T-cell (primary cell): ENCODE data around the gene CCDC102B. TPM values are rescaled to one million over a fixed set of nuclear protein-coding genes. Genes with fewer than 3 reads are reported as not detected.
"Not testable (repeated sequence)": the region's sequence is repeated elsewhere in the genome, so short reads cannot be mapped to it uniquely, and the experiment has no call there.

Experiments
- ATAC-seq, 4 experiments: fragments of 200-7000 bp in 3 of 4; fragments of 150-1000 bp in 1 of 4; cut with Tn5 transposase; replicated peaks in 1 of 4; 1 replicate in 3 of 4; 2 replicates in 1 of 4; pipeline ENCODE4 v1.10.0; 2021; ENCODE audit warnings: moderate library complexity in 3 of 4, mild to moderate bottlenecking in 2 of 4, moderate number of reproducible peaks in 1 of 4
- CTCF ChIA-PET, 2 donors: fragments of 300-600 bp; sonication (Branson Sonifier 250); formaldehyde crosslinking; loops; one replicate each; lab custom pipeline; 2022; ENCODE audit warnings: antibody characterized with exemption in 2 of 2; lab: Charles Lee
- POLR2A ChIA-PET, 2 donors: fragments of 300-600 bp; sonication (Branson Sonifier 250); formaldehyde crosslinking; loops; one replicate each; lab custom pipeline; 2022; ENCODE audit warnings: antibody characterized with exemption in 2 of 2; lab: Charles Lee
- DNase-seq, 35 experiments: peaks; one replicate each; pipeline versions ENCODE4 v3.0.0 to v3.0.0-alpha.2; 2013 to 2023
- H3K27ac ChIP-seq: one replicate; pipeline ENCODE4 v1.5.1; 2013; ENCODE audit warnings: low read length
- H3K27me3 ChIP-seq, 2 experiments: replicated peaks in 1 of 2; 1 replicate in 1 of 2; 2 replicates in 1 of 2; pipeline versions ENCODE4 v1.6.1 to v1.7.0; 2013; ENCODE audit warnings: low read length in 1 of 2, mixed read lengths in 1 of 2; ENCODE audit not compliant: control insufficient read depth in 2 of 2, insufficient read depth in 2 of 2; ENCODE audit errors: extremely low read depth in 1 of 2
- H3K36me3 ChIP-seq, 2 donors: 1 replicate in 1 of 2; 2 replicates in 1 of 2; pipeline versions ENCODE4 v1.6.1 to v1.7.0; 2013; ENCODE audit warnings: low read length in 1 of 2; ENCODE audit not compliant: control insufficient read depth in 2 of 2, insufficient read depth in 1 of 2; ENCODE audit errors: extremely low read depth in 1 of 2
- H3K4me1 ChIP-seq, 2 experiments: 1 replicate in 1 of 2; 2 replicates in 1 of 2; pipeline versions ENCODE4 v1.6.1 to v1.7.0; 2013; ENCODE audit warnings: low read length in 2 of 2, mixed read lengths in 1 of 2; ENCODE audit not compliant: insufficient read depth in 2 of 2, control insufficient read depth in 1 of 2; ENCODE audit errors: extremely low read depth in 1 of 2
- H3K4me3 ChIP-seq, 2 donors: 1 replicate in 1 of 2; 2 replicates in 1 of 2; pipeline versions ENCODE4 v1.5.1 to v1.7.0; 2013; ENCODE audit warnings: mild to moderate bottlenecking in 2 of 2, low read length in 1 of 2, moderate library complexity in 1 of 2; ENCODE audit not compliant: control insufficient read depth in 1 of 2; ENCODE audit errors: extremely low read depth in 1 of 2
- H3K9me3 ChIP-seq: 2 replicates; pipeline ENCODE4 v1.7.0; 2013
- H3K27ac Mint-ChIP-seq, 2 donors: one replicate each; pipeline ENCODE4 v1.8.0; 2020 to 2021; ENCODE audit warnings: mild to moderate bottlenecking in 2 of 2, mixed read lengths in 2 of 2
- H3K27me3 Mint-ChIP-seq, 2 donors: one replicate each; pipeline ENCODE4 v1.8.0; 2021 to 2022; ENCODE audit warnings: mixed read lengths in 2 of 2
- H3K36me3 Mint-ChIP-seq: one replicate; pipeline ENCODE4 v1.8.0; 2021; ENCODE audit warnings: mixed read lengths
- H3K4me1 Mint-ChIP-seq, 3 donors: one replicate each; pipeline ENCODE4 v1.8.0; 2020 to 2022; ENCODE audit warnings: mixed read lengths in 3 of 3, mild to moderate bottlenecking in 1 of 3
- H3K4me3 Mint-ChIP-seq, 3 donors: one replicate each; pipeline ENCODE4 v1.8.0; 2020 to 2022; ENCODE audit warnings: mild to moderate bottlenecking in 3 of 3, mixed read lengths in 3 of 3, moderate library complexity in 3 of 3
- H3K9me3 Mint-ChIP-seq, 3 donors: one replicate each; pipeline ENCODE4 v1.8.0; 2020 to 2022; ENCODE audit warnings: mixed read lengths in 3 of 3
- WGBS: methylation state at CpG from one replicate; pipeline ENCODE4 v1.1.5; 2013; ENCODE audit warnings: missing lambda C conversion rate; ENCODE audit not compliant: insufficient coverage; 5-methylcytosine and 5-hydroxymethylcytosine counted together
- total RNA-seq, 35 experiments: library from RNA in 6 of 35; stranded (reverse) in 6 of 35; fragments of 120-200 nt in 1 of 35; gene quantifications; one replicate each; pipeline versions ENCODE4 v1.2.1 to v1.2.4 and lab custom pipeline; 2013 to 2026

The CCDC102B gene
- total RNA-seq, 5 donors from 2014 or later (not counting 1 experiment from before 2014, with no cell fraction given), result 4.4 to 7.0 (median 6.1) TPM

DNA sequence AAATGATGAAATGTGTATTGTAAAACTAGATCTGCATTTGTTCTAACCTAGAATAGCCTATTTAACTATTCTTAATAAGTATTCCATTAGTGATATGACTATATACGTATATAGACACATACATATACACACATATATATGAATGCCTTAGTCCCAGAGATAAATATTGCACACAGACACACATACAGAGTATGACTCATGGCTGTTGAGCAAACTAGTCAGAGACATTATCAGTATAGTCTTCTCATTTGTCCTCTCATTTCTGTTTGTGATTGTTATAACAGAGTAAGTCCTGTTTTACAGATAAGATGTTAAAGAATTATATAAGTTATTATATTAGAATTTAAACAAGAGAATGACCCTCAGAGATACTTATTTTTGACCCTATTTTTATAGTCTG lies 202.5 kb downstream of the CCDC102B start:
- CTCF ChIA-PET, result no interaction called here
- H3K4me1 Mint-ChIP-seq, result no peaks in the 10 kb centered on the region
- no CpG with 5 or more reads among the region's 1 CpG for WGBS
- DNase-seq (no peak), ATAC-seq (no peak)
- H3K36me3 Mint-ChIP-seq, result no peaks in the 10 kb centered on the region
- no peaks in the 10 kb centered on the region for H3K9me3 Mint-ChIP-seq
- no peaks in the 10 kb centered on the region for H3K27me3 ChIP-seq
- H3K4me3 Mint-ChIP-seq, result no peak overlapping the region
- H3K36me3 ChIP-seq, result no peaks in the 10 kb centered on the region
- H3K4me1 ChIP-seq, result no peaks in the 10 kb centered on the region
- POLR2A ChIA-PET, result no interaction called here
- no peaks in the 10 kb centered on the region for H3K27me3 Mint-ChIP-seq
- H3K27ac ChIP-seq, result no peak overlapping the region
- no peak overlapping the region for H3K4me3 ChIP-seq
- H3K9me3 ChIP-seq, result no peaks in the 10 kb centered on the region
- H3K27ac Mint-ChIP-seq, result no peak overlapping the region

DNA sequence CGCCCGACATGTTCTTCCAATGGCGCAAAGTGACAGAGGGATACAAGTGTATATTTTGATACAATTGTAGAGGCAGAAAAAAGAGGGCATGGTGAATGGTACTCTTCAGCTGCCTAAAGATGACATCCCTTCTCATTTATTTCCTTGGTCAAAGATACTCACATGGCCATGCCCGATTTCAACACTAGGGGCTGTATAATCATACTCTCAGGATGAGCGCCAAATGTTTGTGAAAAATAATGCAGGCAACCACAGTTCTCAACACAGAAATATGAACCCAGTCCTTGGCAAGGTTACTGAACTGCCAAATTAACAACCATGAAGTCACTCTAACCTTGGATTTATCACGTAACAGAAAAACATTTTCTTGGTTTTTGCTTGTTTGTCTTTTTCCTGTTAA lies 204.4 kb downstream of the CCDC102B start:
- Histone ChIP-seq H3K27me3 (no peaks in the 10 kb centered on the region), H3K4me3 (no peak overlapping the region), H3K9me3 (no peaks in the 10 kb centered on the region), H3K4me1 (no peaks in the 10 kb centered on the region), H3K36me3 (no peaks in the 10 kb centered on the region), H3K27ac (no peak overlapping the region)
- no peaks in the 10 kb centered on the region for H3K36me3 Mint-ChIP-seq
- DNase-seq (no peak), ATAC-seq (no peak)
- H3K27ac Mint-ChIP-seq, result no peak overlapping the region
- CTCF ChIA-PET, result no interaction called here
- H3K9me3 Mint-ChIP-seq, result no peaks in the 10 kb centered on the region
- no peak overlapping the region for H3K4me3 Mint-ChIP-seq
- no peaks in the 10 kb centered on the region for H3K4me1 Mint-ChIP-seq
- POLR2A ChIA-PET, result no interaction called here
- no CpG with 5 or more reads among the region's 6 CpGs for WGBS
- H3K27me3 Mint-ChIP-seq, result no peaks in the 10 kb centered on the region

DNA sequence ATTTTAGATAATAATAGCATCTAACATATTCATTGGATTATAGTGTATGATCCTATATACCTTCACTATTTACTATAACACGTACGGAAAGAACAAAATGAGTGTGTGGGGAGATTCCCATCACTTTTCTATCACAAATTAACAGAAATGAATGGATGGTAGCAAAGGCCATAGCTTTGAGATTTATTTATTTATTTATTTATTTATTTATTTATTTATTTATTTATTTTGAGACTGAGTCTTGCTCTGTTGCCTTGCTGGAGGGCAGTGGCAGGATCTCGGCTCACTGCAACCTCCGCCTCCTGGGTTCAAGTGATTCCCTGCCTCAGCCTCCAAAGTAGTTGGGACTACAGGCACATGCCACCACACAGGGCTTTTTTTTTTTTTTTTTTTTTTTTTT lies 208.3 kb downstream of the CCDC102B start:
- POLR2A ChIA-PET, H3K4me3 ChIP-seq, DNase-seq, H3K27me3 ChIP-seq, H3K27me3 Mint-ChIP-seq, H3K27ac ChIP-seq, ATAC-seq, H3K4me1 ChIP-seq, H3K36me3 ChIP-seq, CTCF ChIA-PET, H3K4me1 Mint-ChIP-seq, H3K9me3 ChIP-seq, H3K27ac Mint-ChIP-seq, H3K36me3 Mint-ChIP-seq, H3K4me3 Mint-ChIP-seq, H3K9me3 Mint-ChIP-seq: not testable (repeated sequence)
- WGBS, result no CpG with 5 or more reads among the region's 4 CpGs

DNA sequence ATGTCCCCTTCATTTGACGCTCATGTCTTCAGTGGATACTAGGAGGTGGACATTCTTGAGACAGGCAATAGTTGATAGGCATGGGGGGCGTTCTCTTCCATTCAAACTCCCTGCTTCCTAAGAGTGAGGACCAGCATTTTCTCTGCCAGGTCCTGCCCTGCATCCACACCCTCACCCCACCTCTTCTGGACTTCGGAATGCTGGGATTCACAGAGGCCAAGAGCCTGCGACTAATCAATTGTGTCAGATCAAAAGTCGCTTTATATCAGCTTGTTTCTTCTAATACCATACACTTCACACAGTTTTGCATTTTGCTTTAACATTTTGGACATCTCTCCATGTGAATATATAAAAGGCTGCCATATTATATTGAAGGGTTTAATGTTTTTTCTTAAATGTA lies 210.7 kb downstream of the CCDC102B start:
- no peak overlapping the region for H3K4me3 ChIP-seq
- H3K36me3 ChIP-seq, result no peaks in the 10 kb centered on the region
- H3K9me3 ChIP-seq, result no peaks in the 10 kb centered on the region
- no peaks in the 10 kb centered on the region for H3K4me1 ChIP-seq
- no peak overlapping the region for H3K4me3 Mint-ChIP-seq
- H3K36me3 Mint-ChIP-seq, result no peaks in the 10 kb centered on the region
- no peaks in the 10 kb centered on the region for H3K9me3 Mint-ChIP-seq
- H3K27me3 ChIP-seq, result no peaks in the 10 kb centered on the region
- ChIA-PET POLR2A (no interaction called here), CTCF (no interaction called here)
- no peaks in the 10 kb centered on the region for H3K4me1 Mint-ChIP-seq
- H3K27me3 Mint-ChIP-seq, result no peaks in the 10 kb centered on the region
- WGBS, result 86% methylated on average over 1 of the region's 5 CpGs
- DNase-seq (no peak), ATAC-seq (no peak)
- H3K27ac Mint-ChIP-seq, result no peak overlapping the region
- H3K27ac ChIP-seq, result no peak overlapping the region

DNA sequence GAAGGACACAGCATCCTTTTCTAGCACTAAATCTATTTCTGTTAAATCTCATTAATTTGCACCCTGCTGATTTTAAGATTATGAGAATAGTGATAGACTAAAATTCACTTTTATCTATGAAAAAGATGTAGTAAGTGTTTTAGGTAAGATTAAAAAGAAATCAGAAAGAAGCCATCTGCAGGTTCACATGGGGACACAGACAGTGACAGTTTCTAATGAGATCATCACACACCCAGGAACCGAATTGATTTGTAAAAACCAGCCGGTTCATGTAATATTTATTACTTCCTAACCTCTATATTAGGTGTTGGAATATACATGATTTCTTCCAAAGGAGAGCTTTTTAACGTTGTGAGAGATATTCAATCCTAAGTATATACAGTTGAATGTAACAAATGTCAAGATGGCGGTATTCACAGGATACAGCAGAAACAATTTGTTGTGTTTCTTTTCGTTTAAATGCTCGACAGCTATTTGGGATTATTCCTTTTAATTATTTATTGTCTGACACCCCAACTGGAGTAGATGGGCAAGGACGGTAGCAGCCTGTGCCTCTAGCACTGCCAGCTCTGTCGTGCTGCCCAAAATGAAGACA lies 223.4 kb downstream of the CCDC102B start:
- Mint-ChIP-seq H3K36me3 (no peaks in the 10 kb centered on the region), H3K4me3 (no peak overlapping the region), H3K4me1 (no peaks in the 10 kb centered on the region), H3K27me3 (no peaks in the 10 kb centered on the region), H3K9me3 (no peaks in the 10 kb centered on the region), H3K27ac (no peak overlapping the region)
- DNase-seq, result no peak
- H3K4me1 ChIP-seq, result no peaks in the 10 kb centered on the region
- ATAC-seq, result no peak
- H3K4me3 ChIP-seq, result no peak overlapping the region
- 85% methylated on average over 2 of the region's 8 CpGs for WGBS
- H3K9me3 ChIP-seq, result no peaks in the 10 kb centered on the region
- H3K27ac ChIP-seq, result no peak overlapping the region
- no peaks in the 10 kb centered on the region for H3K36me3 ChIP-seq
- H3K27me3 ChIP-seq, result peaks cover 0 to 2% of the 10 kb centered on the region in 2 experiments
- POLR2A ChIA-PET, result no interaction called here
- CTCF ChIA-PET, result no interaction called here

DNA sequence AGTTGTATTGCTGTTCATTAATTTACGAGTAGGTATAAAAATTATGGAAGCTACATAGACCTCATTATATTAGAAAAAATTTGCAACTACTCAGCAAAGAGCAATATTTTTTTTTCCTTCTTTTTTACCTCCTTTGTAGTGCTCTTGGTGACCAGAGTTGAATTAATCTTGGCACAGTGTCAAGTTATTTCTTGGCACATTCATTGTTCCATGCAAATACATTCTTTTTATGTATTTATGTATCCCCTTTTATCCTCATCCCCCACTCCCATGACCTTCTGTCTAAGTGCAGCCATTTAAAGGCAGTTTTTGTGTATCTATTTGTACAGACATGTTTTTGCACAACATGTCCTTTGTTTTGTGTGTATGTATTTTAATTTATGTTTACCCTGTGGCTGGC lies 224.5 kb downstream of the CCDC102B start:
- Mint-ChIP-seq H3K36me3 (no peaks in the 10 kb centered on the region), H3K4me1 (no peaks in the 10 kb centered on the region), H3K27ac (no peak overlapping the region), H3K27me3 (no peaks in the 10 kb centered on the region), H3K4me3 (no peak overlapping the region), H3K9me3 (no peaks in the 10 kb centered on the region)
- Histone ChIP-seq H3K4me3 (no peak overlapping the region), H3K27me3 (peaks cover 0 to 2% of the 10 kb centered on the region in 2 experiments), H3K27ac (no peak overlapping the region), H3K9me3 (no peaks in the 10 kb centered on the region), H3K36me3 (no peaks in the 10 kb centered on the region), H3K4me1 (no peaks in the 10 kb centered on the region)
- no CpG with 5 or more reads among the region's 1 CpG for WGBS
- CTCF ChIA-PET, result no interaction called here
- ATAC-seq (no peak), DNase-seq (no peak)
- POLR2A ChIA-PET, result no interaction called here

DNA sequence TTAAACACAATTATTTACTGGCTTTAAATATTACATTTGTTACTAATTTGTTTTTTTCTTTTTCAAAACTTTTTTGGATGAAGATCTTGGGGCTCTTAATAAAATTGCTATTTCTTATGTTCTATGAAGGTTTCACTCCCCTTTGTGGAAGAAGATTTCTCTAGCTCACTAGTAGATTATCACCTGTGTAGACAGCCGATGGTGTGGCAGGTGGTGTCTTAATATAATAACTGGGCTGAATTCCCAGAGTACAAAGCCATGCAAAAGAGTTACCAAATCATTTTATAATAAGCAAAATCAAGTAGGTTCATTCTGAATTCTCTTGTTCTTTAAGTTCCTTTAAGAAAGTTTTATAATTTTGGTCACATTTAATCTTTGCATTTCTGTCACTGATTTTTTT lies 233.7 kb downstream of the CCDC102B start:
- H3K27ac ChIP-seq, result no peak overlapping the region
- ATAC-seq (no peak), DNase-seq (no peak)
- no peaks in the 10 kb centered on the region for H3K36me3 Mint-ChIP-seq
- no peaks in the 10 kb centered on the region for H3K9me3 ChIP-seq
- H3K27me3 Mint-ChIP-seq, result no peaks in the 10 kb centered on the region
- H3K36me3 ChIP-seq, result no peaks in the 10 kb centered on the region
- no peak overlapping the region for H3K27ac Mint-ChIP-seq
- ChIA-PET CTCF (no interaction called here), POLR2A (no interaction called here)
- no peaks in the 10 kb centered on the region for H3K9me3 Mint-ChIP-seq
- whole genome bisulfite sequencing, result no CpG with 5 or more reads among the region's 1 CpG
- H3K4me1 Mint-ChIP-seq, result no peaks in the 10 kb centered on the region
- H3K4me3 ChIP-seq, result no peak overlapping the region
- H3K27me3 ChIP-seq, result no peaks in the 10 kb centered on the region
- no peak overlapping the region for H3K4me3 Mint-ChIP-seq
- no peaks in the 10 kb centered on the region for H3K4me1 ChIP-seq
